OCI-LY1 (cell line): ENCODE measurements around the gene AAGAB.

Experiments
- H2AFZ ChIP-seq: fragments of 200-600 bp; sonication (generic), shearing (Covaris generic); 2 replicates; pipeline ENCODE4 v1.6.0; 2014; ENCODE audit warnings: antibody characterized with exemption, mild to moderate bottlenecking, low read length
- H3F3A ChIP-seq: fragments of 200-600 bp; sonication (generic), shearing (Covaris generic); 2 replicates; pipeline ENCODE4 v1.6.0; 2014; ENCODE audit warnings: mild to moderate bottlenecking, antibody characterized with exemption, low read length, moderate library complexity; ENCODE audit not compliant: insufficient read depth
- H3K27ac ChIP-seq: fragments of 200-600 bp; sonication (generic); 2 replicates; pipeline ENCODE4 v1.5.1; 2014; ENCODE audit warnings: low read length, mixed run types, mild to moderate bottlenecking, low read depth; ENCODE audit not compliant: poor library complexity, severe bottlenecking
- H3K27me3 ChIP-seq: fragments of 200-600 bp; sonication (generic); 2 replicates; pipeline ENCODE4 v1.6.0; 2014; ENCODE audit warnings: antibody characterized with exemption, mild to moderate bottlenecking, low read length, moderate library complexity; ENCODE audit not compliant: insufficient read depth
- H3K36me3 ChIP-seq: fragments of 200-600 bp; sonication (generic); 2 replicates; pipeline ENCODE4 v1.6.1; 2014; ENCODE audit warnings: mild to moderate bottlenecking, antibody characterized with exemption, low read length, moderate library complexity, mixed read lengths; ENCODE audit not compliant: insufficient read depth
- H3K4me1 ChIP-seq: fragments of 200-600 bp; sonication (generic); 2 replicates; pipeline ENCODE4 v1.5.1; 2014; ENCODE audit warnings: mild to moderate bottlenecking, low read length, moderate library complexity; ENCODE audit not compliant: insufficient read depth, severe bottlenecking
- H3K4me2 ChIP-seq: fragments of 200-600 bp; sonication (generic), shearing (Covaris generic); 2 replicates; pipeline ENCODE4 v1.6.1; 2014; ENCODE audit warnings: low read length
- H3K4me3 ChIP-seq: fragments of 200-600 bp; sonication (generic); 2 replicates; pipeline ENCODE4 v1.5.1; 2014; ENCODE audit warnings: low read length, low read depth, mild to moderate bottlenecking, mixed read lengths; ENCODE audit not compliant: poor library complexity, severe bottlenecking
- H3K79me2 ChIP-seq: fragments of 200-600 bp; shearing (Covaris generic); 2 replicates; pipeline ENCODE4 v1.6.1; 2016; ENCODE audit warnings: mixed run types, low read length, mixed read lengths; ENCODE audit not compliant: insufficient read depth
- H3K9ac ChIP-seq: fragments of 200-600 bp; sonication (generic), shearing (Covaris generic); 2 replicates; pipeline ENCODE4 v1.6.1; 2014; ENCODE audit warnings: mild to moderate bottlenecking, low read length, mixed read lengths
- H3K9me2 ChIP-seq: fragments of 200-600 bp; sonication (generic), shearing (Covaris generic); 2 replicates; pipeline ENCODE4 v1.6.1; 2014; ENCODE audit warnings: low read depth, mild to moderate bottlenecking, low read length, mixed read lengths
- H3K9me3 ChIP-seq: fragments of 200-600 bp; shearing (Covaris generic); 2 replicates; pipeline ENCODE4 v1.6.1; 2014; ENCODE audit warnings: low read length, mixed read lengths
- H4K20me1 ChIP-seq: fragments of 200-600 bp; sonication (generic), shearing (Covaris generic); 2 replicates; pipeline ENCODE4 v1.6.0; 2016; ENCODE audit warnings: mild to moderate bottlenecking, low read length; ENCODE audit not compliant: insufficient read depth
- CTCF ChIP-seq: fragments of 200-600 bp; sonication (generic), shearing (Covaris generic); IDR thresholded peaks from 2 replicates; pipeline ENCODE4 v1.5.1; 2017; ENCODE audit warnings: mild to moderate bottlenecking, antibody characterized with exemption, low read length, moderate library complexity, mixed read lengths
- EZH2 ChIP-seq: fragments of 200-600 bp; sonication (generic), shearing (Covaris generic); IDR thresholded peaks from 2 replicates; pipeline ENCODE4 v1.8.0; 2017; ENCODE audit warnings: borderline replicate concordance, mixed run types, mild to moderate bottlenecking, antibody characterized with exemption, low read length, moderate library complexity, mixed read lengths

AAGAB gene

GRCh38 chr15:67240235-67241131, 14.0 kb downstream of the AAGAB start:
- no peaks in the 10 kb centered on the region for H3F3A ChIP-seq
- peaks cover 11% of the 10 kb centered on the region for H3K36me3 ChIP-seq
- peaks cover 58% of the 10 kb centered on the region for H3K79me2 ChIP-seq
- H3K9me3 ChIP-seq: no peaks in the 10 kb centered on the region
- peaks cover 33% of the 10 kb centered on the region for H3K4me1 ChIP-seq
- no peak overlapping the region for H3K4me3 ChIP-seq
- no peaks in the 10 kb centered on the region for H3K9me2 ChIP-seq
- TF ChIP-seq CTCF (peak; percentile 69), EZH2 (no peak)
- peak overlapping the region; percentile 44 for H3K27ac ChIP-seq
- no peaks in the 10 kb centered on the region; the same call in 1 of the 2 replicates for H4K20me1 ChIP-seq
- H3K27me3 ChIP-seq: no peaks in the 10 kb centered on the region
- no peak overlapping the region for H2AFZ ChIP-seq
- H3K4me2 ChIP-seq: peak overlapping the region; percentile 64; the same call in 1 of the 2 replicates
- no peak overlapping the region for H3K9ac ChIP-seq

- H3K9me3 ChIP-seq: no peaks in the 10 kb centered on the region
- no peak overlapping the region for H3K4me2 ChIP-seq
- H3K36me3 ChIP-seq: peaks cover 72% of the 10 kb centered on the region
- no peak overlapping the region for H3K4me3 ChIP-seq
- H3K9ac ChIP-seq: no peak overlapping the region
- TF ChIP-seq EZH2: no peak
- TF ChIP-seq CTCF: no peak
- no peaks in the 10 kb centered on the region for H3K9me2 ChIP-seq
- no peaks in the 10 kb centered on the region for H3K27me3 ChIP-seq
- peaks cover 5% of the 10 kb centered on the region; the same call in 1 of the 2 replicates for H3K79me2 ChIP-seq
- H3F3A ChIP-seq: no peaks in the 10 kb centered on the region
- H3K27ac ChIP-seq: no peak overlapping the region
- H3K4me1 ChIP-seq: peaks cover 9% of the 10 kb centered on the region
- H2AFZ ChIP-seq: no peak overlapping the region
- no peaks in the 10 kb centered on the region for H4K20me1 ChIP-seq
Observed at GRCh38 chr15:67232591-67232990, 21.9 kb downstream of the AAGAB start.

- Histone ChIP-seq H3K9me3 (no peaks in the 10 kb centered on the region), H3K4me1 (peaks cover 9% of the 10 kb centered on the region), H3K27ac (no peak overlapping the region), H3F3A (no peaks in the 10 kb centered on the region), H3K27me3 (no peaks in the 10 kb centered on the region), H3K9me2 (no peaks in the 10 kb centered on the region), H4K20me1 (no peaks in the 10 kb centered on the region), H3K9ac (no peak overlapping the region), H3K4me2 (no peak overlapping the region), H3K4me3 (no peak overlapping the region), H2AFZ (no peak overlapping the region), H3K36me3 (peaks cover 85% of the 10 kb centered on the region), H3K79me2 (no peaks in the 10 kb centered on the region; the same call in 1 of the 2 replicates)
- TF ChIP-seq CTCF (no peak), EZH2 (no peak)
Observed at GRCh38 chr15:67230504-67230903, 24.0 kb downstream of the AAGAB start.
